ENCODE measurements around the gene CHST9. TPM values are rescaled to one million over a fixed set of nuclear protein-coding genes. Genes with fewer than 3 reads are reported as not detected.

Gene CHST9
- total and polyA plus RNA-seq, 9 of the 15 experiments (the other 6 are each of a cell fraction or from before 2014, with no cell fraction given) = not detected

GRCh38 chr18:27142891-27143290, 42.2 kb downstream of the CHST9 start (continued):
- TF ChIP-seq TRIM25 (IDR thresholded peaks at IDR 0.05; ENCODE audit: borderline replicate concordance) = no peak
- no peak for TF ChIP-seq SMARCA4 (IDR thresholded peaks at IDR 0.05)
- no peak for TF ChIP-seq NR1H2 (CRISPR knock-in tag; IDR thresholded peaks at IDR 0.05)
- no peak for TF ChIP-seq ZEB2 (IDR thresholded peaks at IDR 0.05)
- no peak for TF ChIP-seq RB1 (IDR thresholded peaks at IDR 0.05; ENCODE audit: low read depth)
- TF ChIP-seq SUPT5H (IDR thresholded peaks at IDR 0.05) = no peak
- TF ChIP-seq PCBP1 (IDR thresholded peaks at IDR 0.05; ENCODE audit: low read depth, low read length, poor library complexity, severe bottlenecking) = no peak
- TF ChIP-seq CREB1 (IDR thresholded peaks at IDR 0.05) = no peak
- TF ChIP-seq CREB1 (CRISPR knock-in tag; IDR thresholded peaks at IDR 0.05) = no peak

GRCh38 chr18:27141876-27142275, 43.2 kb downstream of the CHST9 start:
- DNase-seq (ENCODE audit: extremely low read depth in 1 of 4, low spot score in 3 of 4) (no peak), FAIRE-seq (no peak), ATAC-seq (no peak)
- Histone ChIP-seq H3K4me2 (ENCODE audit: insufficient read depth, low read length) (no peak overlapping the region), H3K27ac (ENCODE audit: extremely low read depth, low read depth, low read length) (no peak overlapping the region), H3K4me3 (no peak overlapping the region), H3K9me1 (ENCODE audit: control insufficient read depth, insufficient read depth, low read length) (no peaks in the 10 kb centered on the region), H4K20me1 (replicated peaks; ENCODE audit: control insufficient read depth, insufficient read depth, low read length) (no peaks in the 10 kb centered on the region), H3K4me1 (replicated peaks in 1 of 2; ENCODE audit: control insufficient read depth in 2 of 2, insufficient read depth in 2 of 2, low read length in 2 of 2) (no peaks in the 10 kb centered on the region), H3K79me2 (ENCODE audit: control insufficient read depth, insufficient read depth, low read length) (no peaks in the 10 kb centered on the region), H3K9ac (ENCODE audit: insufficient read depth in 1 of 2, low read depth in 2 of 2, low read length in 2 of 2) (no peak overlapping the region), H2AFZ (ENCODE audit: low read depth, low read length) (no peak overlapping the region), H3K9me3 (replicated peaks; ENCODE audit: control insufficient read depth, insufficient read depth, low read depth, low read length) (no peaks in the 10 kb centered on the region), H3K27me3 (ENCODE audit: control insufficient read depth in 2 of 2, insufficient read depth in 2 of 2, low read length in 2 of 2) (no peaks in the 10 kb centered on the region), H3K36me3 (ENCODE audit: control insufficient read depth, insufficient read depth, low read length) (no peaks in the 10 kb centered on the region)
- no TSS peak for BruUV-seq (replicated peaks)
- intact Hi-C loops (cut with micrococcal nuclease) (no loop called here), in situ Hi-C loops (cut with MboI) (no loop called here)
- ChIA-PET POLR2A (no interaction called here), CTCF (ENCODE audit: low intra/inter-chr PET ratio) (no interaction called here)
- TF ChIP-seq NRF1 (conservative IDR thresholded peaks at IDR 0.05 in 1 of 2, IDR thresholded peaks at IDR 0.05 in 1 of 2) (no peak), ZNF785 (CRISPR knock-in tag; IDR thresholded peaks at IDR 0.05) (no peak), TAF1 (IDR thresholded peaks at IDR 0.05; ENCODE audit: control insufficient read depth, extremely low read depth, insufficient read depth, low read length, severe bottlenecking) (no peak)
